Fibroblast of skin of abdomen (primary cell): ENCODE measurements around the gene VKORC1L1.
"Not testable (repeated sequence)": the region's sequence is repeated elsewhere in the genome, so short reads cannot be mapped to it uniquely, and the experiment has no call there.

ENCODE experiments used
- DNase-seq: peaks from one replicate; pipeline ENCODE4 v3.0.0-alpha.2; 2013

VKORC1L1 gene

GRCh38 chr7:65885533-65885932, 12.7 kb downstream of the VKORC1L1 start:
- DNase-seq, result not testable (repeated sequence)

GRCh38 chr7:65888434-65889156, 15.7 kb downstream of the VKORC1L1 start:
- not testable (repeated sequence) for DNase-seq

GRCh38 chr7:65889722-65890121, 16.8 kb downstream of the VKORC1L1 start:
- not testable (repeated sequence) for DNase-seq

GRCh38 chr7:65892161-65892560, 19.3 kb downstream of the VKORC1L1 start:
- DNase-seq, result no peak

- no peak for DNase-seq
These were observed 20.0 kb downstream of the VKORC1L1 start for GRCh38 chr7:65892835-65893234.

GRCh38 chr7:65896279-65896870, 23.5 kb downstream of the VKORC1L1 start:
- no peak for DNase-seq

- not testable (repeated sequence) for DNase-seq
These were observed 24.4 kb downstream of the VKORC1L1 start for GRCh38 chr7:65897289-65897688.

GRCh38 chr7:65898677-65899447, 26.0 kb downstream of the VKORC1L1 start:
- DNase-seq, result not testable (repeated sequence)

GRCh38 chr7:65902306-65902705, 29.4 kb downstream of the VKORC1L1 start:
- DNase-seq, result no peak

- no peak for DNase-seq
These were observed 34.8 kb downstream of the VKORC1L1 start for GRCh38 chr7:65907501-65908198.

GRCh38 chr7:65910237-65910636, 37.4 kb downstream of the VKORC1L1 start:
- DNase-seq, result no peak

- peak; percentile 8 for DNase-seq
These were observed 39.4 kb downstream of the VKORC1L1 start for GRCh38 chr7:65912237-65912636.

GRCh38 chr7:65915921-65916657, 43.2 kb downstream of the VKORC1L1 start:
- no peak for DNase-seq

GRCh38 chr7:65923316-65923715, 50.4 kb downstream of the VKORC1L1 start:
- no peak for DNase-seq

GRCh38 chr7:65924193-65924592, 51.3 kb downstream of the VKORC1L1 start:
- no peak for DNase-seq

- DNase-seq, result no peak
These were observed 52.2 kb downstream of the VKORC1L1 start for GRCh38 chr7:65925040-65925439.

- DNase-seq, result no peak
These were observed 53.7 kb downstream of the VKORC1L1 start for GRCh38 chr7:65926588-65926987.

GRCh38 chr7:65927489-65928448, 54.9 kb downstream of the VKORC1L1 start:
- no peak for DNase-seq

- DNase-seq, result no peak
These were observed 58.8 kb downstream of the VKORC1L1 start for GRCh38 chr7:65931685-65932084.

GRCh38 chr7:65937296-65937695, 64.4 kb downstream of the VKORC1L1 start:
- DNase-seq, result no peak

- peak; percentile 24 for DNase-seq
These were observed 65.5 kb downstream of the VKORC1L1 start for GRCh38 chr7:65938336-65938895.
